ENCODE results near the gene LRBA. TPM values are rescaled to one million over a fixed set of nuclear protein-coding genes. Genes with fewer than 3 reads are reported as not detected.

Gene LRBA
- total RNA-seq, 4 donors from 2014 or later: 28.3 to 38.2 (median 32.1) TPM

GRCh38 chr4:150231107-150231770 lies 783.8 kb downstream of the LRBA start:
- TF ChIP-seq CTCF (IDR thresholded peaks at IDR 0.05; ENCODE audit: low read depth): no peak

DNA sequence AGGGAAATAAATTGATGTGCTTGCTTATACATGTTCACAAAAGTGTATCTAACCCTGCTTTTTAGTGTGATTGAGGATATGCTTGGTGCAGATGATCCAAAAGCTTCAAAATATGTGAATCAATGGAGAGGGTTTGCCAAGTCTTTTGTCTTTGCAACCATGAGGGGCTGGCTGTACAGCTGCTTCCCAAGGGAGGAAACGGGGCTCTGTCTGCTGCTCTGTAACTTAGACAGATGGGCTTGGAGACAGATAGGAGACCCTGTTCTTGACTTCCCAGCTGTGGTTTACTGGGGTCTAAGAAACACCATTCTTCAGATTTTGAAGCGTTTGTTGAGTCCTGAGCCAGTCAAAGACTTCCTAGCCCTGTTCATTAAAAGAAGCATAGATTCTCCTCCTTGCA lies 784.5 kb downstream of the LRBA start:
- no peak for TF ChIP-seq CTCF (IDR thresholded peaks at IDR 0.05; ENCODE audit: low read depth)

DNA sequence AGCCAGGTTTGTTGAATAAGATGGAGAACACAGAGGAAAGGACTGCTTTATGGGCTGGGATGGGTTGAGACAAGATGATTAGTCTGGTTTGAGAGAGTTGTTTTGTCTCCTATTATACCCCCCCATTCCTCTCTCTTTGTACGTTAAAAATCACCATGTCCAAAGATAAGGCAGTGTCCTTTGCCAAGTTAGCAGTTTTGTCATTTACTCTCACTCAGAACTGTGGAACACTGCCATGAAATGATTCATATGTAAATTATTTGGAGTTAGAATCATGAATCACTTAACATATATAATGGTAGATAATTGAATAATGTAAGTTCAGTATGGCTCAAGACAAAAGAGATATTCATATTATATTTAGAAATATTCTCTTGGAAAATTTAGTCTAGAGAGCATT lies 785.6 kb downstream of the LRBA start:
- TF ChIP-seq CTCF (IDR thresholded peaks at IDR 0.05; ENCODE audit: low read depth): no peak

- no peak for TF ChIP-seq CTCF (IDR thresholded peaks at IDR 0.05; ENCODE audit: low read depth)
Observed at GRCh38 chr4:150224896-150225591, 790.0 kb downstream of the LRBA start.

- no peak for TF ChIP-seq CTCF (IDR thresholded peaks at IDR 0.05; ENCODE audit: low read depth)
Observed at GRCh38 chr4:150219841-150220240, 795.2 kb downstream of the LRBA start.

DNA sequence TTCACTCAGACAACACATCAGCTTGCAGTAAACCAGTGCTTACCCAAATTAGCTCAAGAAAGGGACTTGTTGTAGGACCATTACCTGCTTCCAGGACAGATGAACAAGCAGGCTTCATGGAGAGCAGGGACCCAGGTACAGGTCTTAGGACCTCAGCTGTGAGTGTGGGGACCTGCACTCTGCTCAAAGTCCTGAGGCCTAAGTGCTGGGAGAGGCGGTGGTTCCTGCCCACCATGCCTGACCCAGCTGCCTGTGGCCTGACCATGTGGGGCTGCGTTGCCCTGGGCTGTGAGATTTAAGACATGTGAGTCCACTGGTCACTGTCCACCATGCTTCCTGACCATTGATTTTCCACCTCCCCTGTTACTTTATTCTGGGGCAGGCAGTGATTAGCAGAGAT lies 796.6 kb downstream of the LRBA start:
- TF ChIP-seq CTCF (IDR thresholded peaks at IDR 0.05; ENCODE audit: low read depth): no peak

- TF ChIP-seq CTCF (IDR thresholded peaks at IDR 0.05; ENCODE audit: low read depth): no peak
Observed at GRCh38 chr4:150217808-150218207, 797.3 kb downstream of the LRBA start.
